Endothelial cell of umbilical vein (primary cell): ENCODE results near the gene TM9SF4. TPM values are rescaled to one million over a fixed set of nuclear protein-coding genes. Genes with fewer than 3 reads are reported as not detected.
A peak's percentile ranks its signal among the peaks of the same experiment; 100 is the strongest.
"Not testable (repeated sequence)": the region's sequence is repeated elsewhere in the genome, so short reads cannot be mapped to it uniquely, and the experiment has no call there.

ENCODE experiments used
- BruUV-seq: library from RNA; stranded (reverse); fragments of 400-500 nt; replicated peaks from 2 replicates; lab custom pipeline; 2021; lab: Mats Ljungman, UMichigan
- CTCF ChIA-PET: fragments of 300-600, 350-600 bp; sonication (Branson Sonifier 250); formaldehyde crosslinking; loops from one replicate; lab custom pipeline; 2021; ENCODE audit warnings: antibody characterized with exemption, inconsistent platforms; lab: Charles Lee
- POLR2A ChIA-PET: fragments of 300-600, 350-600 bp; sonication (Branson Sonifier 250); formaldehyde crosslinking; loops from one replicate; lab custom pipeline; 2021; ENCODE audit warnings: antibody characterized with exemption, inconsistent platforms; lab: Charles Lee
- DNase-seq: peaks from one replicate; pipeline ENCODE4 v3.0.0-alpha.2; 2011; ENCODE audit warnings: low read depth, low spot score
- FAIRE-seq: peaks from 2 replicates; lab custom pipeline; 2011; peaks lifted over from hg19 to GRCh38; lab: Jason Lieb, UNC
- H2AFZ ChIP-seq: 2 replicates; pipeline ENCODE4 v1.6.0; 2012; ENCODE audit warnings: low read depth, low read length, control low read depth, inconsistent platforms
- H3K27ac ChIP-seq: 2 replicates; pipeline ENCODE4 v1.5.1; 2011; ENCODE audit warnings: low read depth, mild to moderate bottlenecking, control low read depth, low read length, moderate library complexity; ENCODE audit not compliant: insufficient read depth
- H3K27me3 ChIP-seq, 2 experiments: 2 replicates each; pipeline versions ENCODE4 v1.6.0 to v1.6.1; 2011; ENCODE audit warnings: low read length in 2 of 2, mixed read lengths in 1 of 2; ENCODE audit not compliant: control insufficient read depth in 2 of 2, insufficient read depth in 2 of 2
- H3K36me3 ChIP-seq, 2 experiments: 2 replicates in 1 of 2; 3 replicates in 1 of 2; pipeline ENCODE4 v1.5.1; 2011; ENCODE audit warnings: low read length in 2 of 2, mild to moderate bottlenecking in 1 of 2, moderate library complexity in 1 of 2; ENCODE audit not compliant: control insufficient read depth in 2 of 2, insufficient read depth in 2 of 2; ENCODE audit errors: extremely low read depth in 1 of 2
- H3K4me1 ChIP-seq: 3 replicates; pipeline ENCODE4 v1.5.1; 2011; ENCODE audit warnings: mild to moderate bottlenecking, low read length; ENCODE audit not compliant: control insufficient read depth, insufficient read depth; ENCODE audit errors: extremely low read depth
- H3K4me2 ChIP-seq: 2 replicates; pipeline ENCODE4 v1.6.1; 2011; ENCODE audit warnings: low read length, control low read depth, mixed read lengths; ENCODE audit not compliant: insufficient read depth
- H3K4me3 ChIP-seq, 3 experiments: fragments of 200-600 bp in 1 of 3; sonication (generic), shearing (Covaris generic) in 1 of 3; replicated peaks in 1 of 3; 2 replicates each; pipeline ENCODE4 v1.5.1; 2011 to 2016; ENCODE audit warnings: control low read depth in 3 of 3, low read length in 3 of 3, mild to moderate bottlenecking in 2 of 3, inconsistent platforms in 1 of 3, low read depth in 1 of 3, moderate library complexity in 1 of 3; ENCODE audit not compliant: insufficient read depth in 1 of 3
- H3K79me2 ChIP-seq: 2 replicates; pipeline ENCODE4 v1.6.0; 2012; ENCODE audit warnings: low read length, inconsistent platforms; ENCODE audit not compliant: control insufficient read depth, insufficient read depth
- H3K9ac ChIP-seq: replicated peaks from 2 replicates; pipeline ENCODE3; 2011; ENCODE audit warnings: low read length, control low read depth; ENCODE audit not compliant: insufficient read depth; ENCODE audit errors: extremely low read depth
- H3K9me1 ChIP-seq: replicated peaks from 3 replicates; pipeline ENCODE4 v1.6.0; 2011; ENCODE audit warnings: mild to moderate bottlenecking, low read length; ENCODE audit not compliant: control insufficient read depth, insufficient read depth; ENCODE audit errors: extremely low read depth
- H3K9me3 ChIP-seq: replicated peaks from 2 replicates; pipeline ENCODE4 v1.5.1; 2012; ENCODE audit warnings: low read length, inconsistent platforms; ENCODE audit not compliant: control insufficient read depth, insufficient read depth
- H4K20me1 ChIP-seq: replicated peaks from 2 replicates; pipeline ENCODE3; 2011; ENCODE audit warnings: mild to moderate bottlenecking, low read length; ENCODE audit not compliant: control insufficient read depth, insufficient read depth; ENCODE audit errors: extremely low read depth
- EZH2 ChIP-seq: IDR thresholded peaks from 2 replicates; pipeline ENCODE4 v1.6.1; 2012; ENCODE audit warnings: borderline replicate concordance, low read depth, mild to moderate bottlenecking, moderate library complexity, low read length, inconsistent platforms; ENCODE audit not compliant: severe bottlenecking
- JUN ChIP-seq: IDR thresholded peaks from 2 replicates; pipeline ENCODE4 v1.6.1; 2011; ENCODE audit warnings: borderline replicate concordance, low read depth; ENCODE audit not compliant: insufficient read length, insufficient read depth
- dilution Hi-C: fragments of 300-500 bp; cut with MboI; formaldehyde crosslinking; loops from one replicate; pipeline ENCODE4 v1.15.0; 2019; ENCODE audit warnings: low sequenced_read_pairs; ENCODE audit not compliant: extremely low pct_ligation_motif_present
- intact Hi-C: fragments of 100-400 bp; cut with micrococcal nuclease; formaldehyde crosslinking; loops from one replicate; pipeline ENCODE4 v1.10.0; 2022
- polyA plus RNA-seq, 4 experiments: library from polyadenylated mRNA; depleted of rRNA in 3 of 4; stranded (reverse) in 3 of 4; unstranded in 1 of 4; fragments of >200 nt; gene quantifications; 2 replicates each; pipeline versions ENCODE4 v1.2.1 to v1.2.3, GENCODE V29; 2011 to 2012; ENCODE audit warnings: missing spikeins in 1 of 4
- total RNA-seq: library from RNA; stranded (reverse); gene quantifications from 2 replicates; pipeline ENCODE4 v1.2.3, GENCODE V29; 2021

Gene TM9SF4
- total and polyA plus RNA-seq, 2 donors (not counting 3 experiments of a cell fraction or from before 2014, with no cell fraction given) = 46.4 to 61.9 TPM

DNA sequence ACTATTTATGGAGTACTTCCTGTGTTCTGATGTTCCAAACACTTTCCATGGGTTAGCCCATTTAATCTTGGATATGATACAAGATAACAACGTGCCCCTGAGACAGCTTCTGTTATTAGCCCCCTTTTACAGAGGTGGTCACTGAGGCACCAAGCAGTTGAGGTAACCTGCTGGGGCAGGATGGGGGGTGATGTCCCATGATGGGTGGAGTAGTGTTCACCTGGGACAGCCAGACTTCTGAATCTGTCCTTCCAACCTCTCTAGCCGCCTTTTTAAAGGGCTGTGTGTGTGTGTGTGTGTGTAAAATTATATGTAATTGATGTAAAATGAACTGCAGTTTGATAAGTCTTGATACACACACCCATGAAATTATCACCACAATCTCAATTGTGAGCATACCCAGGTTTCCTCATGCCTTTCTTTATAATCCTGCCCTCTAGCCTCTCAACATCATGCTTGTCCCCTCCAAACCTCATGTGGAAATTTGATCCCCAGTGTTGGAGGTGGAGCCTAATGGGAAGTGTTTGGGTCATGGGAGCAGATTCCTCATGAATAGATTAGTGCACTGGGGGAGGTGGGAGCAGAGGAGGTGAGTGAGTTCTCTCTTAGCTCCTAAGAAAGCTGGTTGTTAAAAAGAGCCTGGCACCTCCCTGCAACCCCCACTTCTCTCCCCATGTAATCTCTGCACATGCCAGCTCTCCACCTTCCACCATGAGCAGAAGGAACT lies 58.8 kb downstream of the TM9SF4 start:
- H3K9ac ChIP-seq = no peak overlapping the region
- TF ChIP-seq JUN = no peak
- no peak for TF ChIP-seq EZH2
- H3K27ac ChIP-seq = no peak overlapping the region
- no peaks in the 10 kb centered on the region for H3K9me1 ChIP-seq
- dilution Hi-C loops (no loop called here), intact Hi-C loops (loop anchor here (10.0 kb wide), 1 partner anchor 276 kb away; no protein-coding TSS in a partner anchor)
- POLR2A ChIA-PET = interaction anchor here (0.7 to 0.8 kb wide), 2 partner anchors 191 to 571 kb away, joined by 3 to 4 read pairs; no protein-coding TSS in a partner anchor
- no peaks in the 10 kb centered on the region for H3K79me2 ChIP-seq
- no TSS peak for BruUV-seq
- FAIRE-seq (no peak), DNase-seq (peak; percentile 30)
- H3K36me3 ChIP-seq = peaks cover 9 to 14% of the 10 kb centered on the region in 2 experiments
- H3K4me1 ChIP-seq = no peaks in the 10 kb centered on the region
- no peaks in the 10 kb centered on the region for H3K9me3 ChIP-seq
- no peak overlapping the region for H3K4me3 ChIP-seq
- no peaks in the 10 kb centered on the region for H3K27me3 ChIP-seq
- H2AFZ ChIP-seq = no peak overlapping the region
- H3K4me2 ChIP-seq = no peak overlapping the region
- H4K20me1 ChIP-seq = no peaks in the 10 kb centered on the region
- CTCF ChIA-PET = interaction anchor here (0.5 to 0.6 kb wide), 2 partner anchors 23 to 298 kb away, joined by 3 read pairs; no protein-coding TSS in a partner anchor

DNA sequence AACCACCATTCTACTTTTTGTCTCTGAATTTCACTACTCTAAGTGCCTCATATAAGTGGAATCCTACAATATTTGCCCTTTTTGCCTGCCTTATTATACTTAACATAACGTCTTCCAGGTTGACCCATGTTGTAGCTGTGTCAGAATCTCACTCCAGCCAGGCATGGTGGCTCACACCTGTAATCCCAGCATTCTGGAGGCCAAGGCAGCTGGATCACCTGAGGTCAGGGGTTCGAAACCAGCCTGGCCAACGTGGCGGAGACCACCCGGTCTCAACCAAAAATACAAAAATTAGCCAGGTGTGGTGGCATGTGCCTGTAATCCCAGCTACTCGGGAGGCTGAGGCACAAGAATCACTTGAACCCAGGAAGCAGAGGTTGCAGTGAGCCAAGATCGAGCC lies 68.2 kb downstream of the TM9SF4 start:
- H3K4me3 ChIP-seq, H3K9me3 ChIP-seq, H3K4me1 ChIP-seq, intact Hi-C loops, H3K36me3 ChIP-seq, H3K4me2 ChIP-seq, H3K9me1 ChIP-seq, CTCF ChIA-PET, dilution Hi-C loops, BruUV-seq, FAIRE-seq, DNase-seq, H4K20me1 ChIP-seq, H3K27me3 ChIP-seq, POLR2A ChIA-PET, H3K9ac ChIP-seq, H2AFZ ChIP-seq, H3K27ac ChIP-seq, H3K79me2 ChIP-seq: not testable (repeated sequence)
